Panc1 (cell line): ENCODE results near the gene RBSN. TPM values are rescaled to one million over a fixed set of nuclear protein-coding genes. Genes with fewer than 3 reads are reported as not detected.

Experiments
- ATAC-seq: fragments of 200-7000 bp; cut with Tn5 transposase; 2 replicates; pipeline ENCODE4 v1.9.1; 2020; ENCODE audit warnings: mild to moderate bottlenecking, moderate library complexity
- BruUV-seq: library from RNA; stranded (reverse); fragments of 400-500 nt; replicated peaks from 2 replicates; lab custom pipeline; 2021; lab: Mats Ljungman, UMichigan
- CTCF ChIA-PET: fragments of 300-600 bp; sonication (Branson Sonifier 250); formaldehyde crosslinking; loops from one replicate; lab custom pipeline; 2022; ENCODE audit warnings: antibody characterized with exemption; lab: Charles Lee
- POLR2A ChIA-PET: fragments of 300-600 bp; sonication (Branson Sonifier 250); formaldehyde crosslinking; loops from one replicate; lab custom pipeline; 2022; ENCODE audit warnings: antibody characterized with exemption; lab: Charles Lee
- DNase-seq: peaks from one replicate; pipeline ENCODE4 v3.0.0-alpha.2; 2010; ENCODE audit warnings: low read depth, low spot score
- H3K27ac ChIP-seq: 2 replicates; pipeline ENCODE4 v1.5.1; 2011; ENCODE audit warnings: mild to moderate bottlenecking, low read length, inconsistent platforms
- H3K27me3 ChIP-seq: fragments of 200-500 bp; sonication (Bioruptor generic); 2 replicates; pipeline ENCODE4 v1.6.0; 2014; ENCODE audit warnings: low read length, inconsistent platforms; ENCODE audit not compliant: control insufficient read depth, insufficient read depth
- H3K36me3 ChIP-seq: fragments of 200-500 bp; sonication (Bioruptor generic); 2 replicates; pipeline ENCODE4 v1.5.1; 2014; ENCODE audit warnings: inconsistent platforms, mild to moderate bottlenecking, low read length, moderate library complexity; ENCODE audit not compliant: control insufficient read depth, insufficient read depth
- H3K4me1 ChIP-seq: 2 replicates; pipeline ENCODE4 v1.5.1; 2011; ENCODE audit warnings: inconsistent platforms, mild to moderate bottlenecking, low read length, moderate library complexity; ENCODE audit not compliant: control insufficient read depth, insufficient read depth
- H3K4me3 ChIP-seq, 2 experiments: 2 replicates each; pipeline ENCODE4 v1.5.1; 2011 to 2012; ENCODE audit warnings: low read depth in 2 of 2, low read length in 2 of 2, mild to moderate bottlenecking in 2 of 2, inconsistent platforms in 1 of 2, moderate library complexity in 1 of 2
- H3K9me3 ChIP-seq: fragments of 200-500 bp; sonication (Bioruptor generic); 2 replicates; pipeline ENCODE4 v1.5.1; 2014; ENCODE audit warnings: low read depth, mild to moderate bottlenecking, inconsistent platforms, low read length, moderate library complexity; ENCODE audit not compliant: control insufficient read depth, insufficient read depth
- POLR2AphosphoS5 ChIP-seq: IDR thresholded peaks from 2 replicates; pipeline ENCODE4 v1.6.1; 2012; ENCODE audit warnings: mild to moderate bottlenecking, low read depth, low read length, moderate library complexity
- REST ChIP-seq, 2 experiments: IDR thresholded peaks; 2 replicates each; pipeline ENCODE4 v1.6.1; 2011 to 2012; ENCODE audit warnings: low read depth in 2 of 2, control low read depth in 1 of 2, low read length in 1 of 2, mild to moderate bottlenecking in 1 of 2, moderate library complexity in 1 of 2; ENCODE audit not compliant: insufficient read depth in 1 of 2
- SIN3A ChIP-seq: IDR thresholded peaks from 2 replicates; pipeline ENCODE4 v1.6.1; 2012; ENCODE audit warnings: low read depth, mild to moderate bottlenecking, low read length, moderate library complexity, borderline replicate concordance; ENCODE audit not compliant: insufficient read depth
- TCF7L2 ChIP-seq: IDR thresholded peaks from 2 replicates; pipeline ENCODE4 v1.6.1; 2011; ENCODE audit warnings: mild to moderate bottlenecking, low read depth, low read length, inconsistent platforms
- in situ Hi-C: cut with HindIII; loops from 2 replicates; pipeline ENCODE4 v1.10.0; 2016; ENCODE audit warnings: low sequenced_read_pairs, low pct_unique_long_range_greater_than_20kb
- intact Hi-C: fragments of 100-400 bp; cut with micrococcal nuclease; formaldehyde crosslinking; loops from one replicate; pipeline ENCODE4 v1.10.0; 2022; ENCODE audit not compliant: unreplicated experiment
- total RNA-seq: library from RNA; stranded (reverse); gene quantifications from one replicate; pipeline ENCODE4 v1.2.1, GENCODE V29; 2021; ENCODE audit not compliant: unreplicated experiment
- TF ChIP-seq, protein P1 (sequence below): fragments of 450-650 bp; IDR thresholded peaks from 2 replicates; pipeline ENCODE4 v1.5.1; 2017; ENCODE audit warnings: mild to moderate bottlenecking

Gene RBSN
- total RNA-seq, 1 experiment from 2014 or later, result 13.6 TPM

DNA sequence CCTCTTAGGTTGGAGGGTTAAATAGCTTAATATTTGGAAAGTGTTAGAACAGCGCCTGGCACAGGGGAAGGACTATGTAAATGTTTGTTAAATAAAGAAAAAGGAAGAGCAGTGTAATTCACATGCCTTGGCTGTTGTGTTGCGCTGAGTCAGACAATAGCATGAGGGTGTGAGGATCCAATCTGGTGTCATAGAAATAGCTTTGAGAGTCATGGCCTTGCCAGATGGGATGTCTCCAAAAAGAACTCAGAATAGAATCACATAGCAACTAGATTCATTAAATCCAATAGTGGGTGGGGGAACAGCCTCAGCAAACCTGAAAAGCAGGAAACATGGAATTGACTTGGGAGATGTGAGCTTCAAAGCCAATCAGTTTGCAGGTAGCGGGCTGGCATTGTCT is 3.9 kb upstream of the RBSN start:
- Histone ChIP-seq H3K27ac (no peak overlapping the region), H3K27me3 (no peaks in the 10 kb centered on the region), H3K36me3 (no peaks in the 10 kb centered on the region), H3K4me3 (no peak overlapping the region), H3K4me1 (peaks cover 6% of the 10 kb centered on the region; the same call in 1 of the 2 replicates), H3K9me3 (no peaks in the 10 kb centered on the region)
- in situ Hi-C loops, result no loop called here
- TF ChIP-seq SIN3A (no peak), REST (IDR thresholded peaks at IDR 0.05; ENCODE audit: insufficient read depth in 1 of 2, low read depth in 2 of 2, low read length in 1 of 2) (no peak), POLR2AphosphoS5 (no peak), TCF7L2 (no peak)
- TF ChIP-seq, protein P1, sequence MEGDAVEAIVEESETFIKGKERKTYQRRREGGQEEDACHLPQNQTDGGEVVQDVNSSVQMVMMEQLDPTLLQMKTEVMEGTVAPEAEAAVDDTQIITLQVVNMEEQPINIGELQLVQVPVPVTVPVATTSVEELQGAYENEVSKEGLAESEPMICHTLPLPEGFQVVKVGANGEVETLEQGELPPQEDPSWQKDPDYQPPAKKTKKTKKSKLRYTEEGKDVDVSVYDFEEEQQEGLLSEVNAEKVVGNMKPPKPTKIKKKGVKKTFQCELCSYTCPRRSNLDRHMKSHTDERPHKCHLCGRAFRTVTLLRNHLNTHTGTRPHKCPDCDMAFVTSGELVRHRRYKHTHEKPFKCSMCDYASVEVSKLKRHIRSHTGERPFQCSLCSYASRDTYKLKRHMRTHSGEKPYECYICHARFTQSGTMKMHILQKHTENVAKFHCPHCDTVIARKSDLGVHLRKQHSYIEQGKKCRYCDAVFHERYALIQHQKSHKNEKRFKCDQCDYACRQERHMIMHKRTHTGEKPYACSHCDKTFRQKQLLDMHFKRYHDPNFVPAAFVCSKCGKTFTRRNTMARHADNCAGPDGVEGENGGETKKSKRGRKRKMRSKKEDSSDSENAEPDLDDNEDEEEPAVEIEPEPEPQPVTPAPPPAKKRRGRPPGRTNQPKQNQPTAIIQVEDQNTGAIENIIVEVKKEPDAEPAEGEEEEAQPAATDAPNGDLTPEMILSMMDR, result no peak
- no peak for ATAC-seq
- ChIA-PET CTCF (no interaction called here), POLR2A (no interaction called here)
- no peak for DNase-seq
- BruUV-seq, result no TSS peak
- intact Hi-C loops, result loop anchor here (10.0 kb wide), 1 partner anchor 302 kb away; no protein-coding TSS in a partner anchor

GRCh38 chr3:15102256-15102655 is 3.3 kb upstream of the RBSN start:
- H3K4me1 ChIP-seq, result peaks cover 7% of the 10 kb centered on the region; the same call in 1 of the 2 replicates
- H3K27me3 ChIP-seq, result no peaks in the 10 kb centered on the region
- in situ Hi-C loops, result no loop called here
- ChIA-PET CTCF (no interaction called here), POLR2A (no interaction called here)
- H3K36me3 ChIP-seq, result no peaks in the 10 kb centered on the region
- H3K4me3 ChIP-seq, result no peak overlapping the region
- no TSS peak for BruUV-seq
- ATAC-seq (no peak), DNase-seq (no peak)
- no peaks in the 10 kb centered on the region for H3K9me3 ChIP-seq
- TF ChIP-seq REST (IDR thresholded peaks at IDR 0.05; ENCODE audit: insufficient read depth in 1 of 2, low read depth in 2 of 2, low read length in 1 of 2) (no peak), TCF7L2 (no peak), POLR2AphosphoS5 (no peak)
- TF ChIP-seq, protein P1, result no peak
- intact Hi-C loops, result loop anchor here (10.0 kb wide), 1 partner anchor 303 kb away; no protein-coding TSS in a partner anchor
- no peak overlapping the region for H3K27ac ChIP-seq
